Stimulated activated CD8-positive, alpha-beta memory T cell treated with anti-CD3 and anti-CD28 coated beads, Interleukin-12 subunit alpha, Interleukin-12 subunit beta, amount 100 ng/mL, for 4 hours (primary cell): Measurements from ENCODE around the gene PLK3.
"Not testable (repeated sequence)": the region's sequence is repeated elsewhere in the genome, so short reads cannot be mapped to it uniquely, and the experiment has no call there.

Source experiments
- DNase-seq: peaks from one replicate; pipeline ENCODE4 v3.0.0-alpha.2; 2020; ENCODE audit warnings: low read depth

The PLK3 gene

DNA sequence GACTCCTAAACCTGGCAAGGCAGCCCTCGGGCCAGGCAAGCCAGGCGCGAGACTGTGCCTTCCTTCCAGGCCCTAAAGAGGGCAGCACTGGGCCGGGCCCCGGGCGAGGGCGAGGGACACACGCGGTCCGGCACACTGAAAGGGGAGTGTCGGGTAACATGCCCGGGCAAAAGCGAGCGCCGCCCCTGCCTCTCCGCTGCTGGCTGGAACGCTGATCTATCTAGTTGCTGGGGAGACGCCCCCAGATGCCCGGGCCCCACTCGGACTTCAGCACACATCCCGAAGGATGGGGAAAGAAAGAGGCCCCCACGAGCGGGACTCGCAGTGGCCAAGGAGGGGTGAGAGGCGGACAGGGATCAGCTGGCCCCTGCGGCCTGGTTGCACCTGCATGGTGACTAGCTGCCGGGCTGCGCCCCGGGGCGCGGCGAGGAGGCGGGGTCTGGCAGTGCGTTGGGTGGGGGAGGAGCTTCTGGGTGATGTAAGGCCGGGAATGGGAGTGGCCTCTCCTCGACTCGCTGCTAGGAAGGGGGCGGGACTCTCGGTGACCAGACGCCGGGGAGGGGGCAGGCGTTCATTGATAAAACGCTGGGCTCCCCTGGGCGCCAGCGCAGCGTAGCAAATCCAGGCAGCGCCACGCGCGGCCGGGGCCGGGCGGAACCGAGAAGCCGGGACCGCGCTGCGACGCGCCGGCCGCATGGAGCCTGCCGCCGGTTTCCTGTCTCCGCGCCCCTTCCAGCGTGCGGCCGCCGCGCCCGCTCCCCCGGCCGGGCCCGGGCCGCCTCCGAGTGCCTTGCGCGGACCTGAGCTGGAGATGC is at the start of gene PLK3:
Gene PLK3, plus strand, starts transcription at position 608 of the 815 bp plus-strand sequence. Its CDS starts 87 bp downstream, at position 695.
- peak; percentile 97 for DNase-seq

DNA sequence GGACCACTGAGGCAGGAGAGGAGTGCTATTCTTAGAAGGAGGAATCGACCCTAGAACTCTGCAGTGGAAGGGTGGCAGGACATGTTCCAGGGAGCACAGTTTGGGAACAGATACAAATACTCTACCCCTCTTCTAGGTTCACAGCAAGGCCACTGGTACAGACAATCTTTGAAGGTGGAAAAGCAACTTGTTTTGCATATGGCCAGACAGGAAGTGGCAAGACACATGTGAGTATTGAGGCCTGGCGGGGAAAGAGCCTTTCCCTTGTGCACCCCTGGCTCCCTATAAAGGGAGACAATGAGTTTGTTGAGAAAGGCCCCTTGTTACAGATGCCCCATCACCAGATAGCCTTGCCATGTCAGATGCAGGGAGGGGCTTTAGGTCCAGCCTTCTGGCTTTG is 42.8 kb upstream of the PLK3 start:
- DNase-seq = no peak

DNA sequence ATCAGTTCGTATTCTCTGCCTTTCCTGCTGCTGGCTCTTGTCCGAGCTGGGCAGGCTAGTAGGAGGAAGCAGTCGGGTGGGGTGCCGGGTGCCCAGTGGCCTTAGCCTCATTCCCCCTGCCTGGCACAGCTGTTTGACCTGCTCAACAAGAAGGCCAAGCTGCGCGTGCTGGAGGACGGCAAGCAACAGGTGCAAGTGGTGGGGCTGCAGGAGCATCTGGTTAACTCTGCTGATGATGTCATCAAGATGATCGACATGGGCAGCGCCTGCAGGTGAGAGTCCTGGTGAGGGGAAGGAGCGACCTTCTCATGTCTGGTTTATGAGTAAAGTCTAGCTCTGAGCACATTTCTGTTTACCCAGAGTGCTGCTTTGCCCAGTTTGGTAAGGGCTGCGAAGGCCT is 41.1 kb upstream of the PLK3 start:
- DNase-seq = no peak

DNA sequence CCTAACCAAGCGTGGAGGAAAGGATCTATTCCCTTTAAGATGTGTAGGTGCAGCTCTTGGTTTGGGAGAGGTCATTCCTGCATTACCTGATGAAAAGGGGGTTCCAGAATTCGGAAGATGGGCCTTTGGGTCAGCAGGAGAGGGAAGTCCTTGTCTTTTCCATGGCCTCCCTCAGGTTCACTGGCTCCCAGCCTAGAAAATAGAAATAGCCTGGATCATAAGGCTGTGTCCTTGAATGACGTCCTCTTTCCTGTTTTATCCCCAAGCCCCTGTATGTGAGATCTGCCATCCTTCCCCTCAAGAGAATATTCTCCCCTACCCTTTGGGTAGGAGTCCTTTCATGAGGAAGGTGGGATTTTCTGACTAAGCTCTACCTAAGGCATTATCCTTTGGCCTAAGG is 39.3 kb upstream of the PLK3 start:
- DNase-seq = no peak

DNA sequence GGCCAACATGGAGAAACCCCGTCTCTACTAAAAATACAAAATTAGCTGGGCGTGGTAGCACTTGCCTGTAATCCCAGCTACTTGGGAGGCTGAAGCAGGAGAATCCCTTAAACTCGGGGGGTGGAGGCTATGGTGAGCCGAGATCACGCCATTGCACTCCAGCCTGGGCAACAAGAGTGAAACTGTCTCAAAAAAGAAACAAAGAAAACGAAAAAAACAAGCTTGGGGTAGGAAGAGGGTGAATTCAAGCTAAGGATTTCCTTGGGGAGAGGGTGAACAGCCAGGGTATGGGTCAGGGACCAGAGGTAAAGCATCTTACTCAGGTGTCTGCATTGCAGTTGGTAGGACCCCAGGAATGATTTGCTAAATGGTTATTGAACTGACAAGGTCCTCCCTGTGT is 33.8 kb upstream of the PLK3 start:
- not testable (repeated sequence) for DNase-seq

DNA sequence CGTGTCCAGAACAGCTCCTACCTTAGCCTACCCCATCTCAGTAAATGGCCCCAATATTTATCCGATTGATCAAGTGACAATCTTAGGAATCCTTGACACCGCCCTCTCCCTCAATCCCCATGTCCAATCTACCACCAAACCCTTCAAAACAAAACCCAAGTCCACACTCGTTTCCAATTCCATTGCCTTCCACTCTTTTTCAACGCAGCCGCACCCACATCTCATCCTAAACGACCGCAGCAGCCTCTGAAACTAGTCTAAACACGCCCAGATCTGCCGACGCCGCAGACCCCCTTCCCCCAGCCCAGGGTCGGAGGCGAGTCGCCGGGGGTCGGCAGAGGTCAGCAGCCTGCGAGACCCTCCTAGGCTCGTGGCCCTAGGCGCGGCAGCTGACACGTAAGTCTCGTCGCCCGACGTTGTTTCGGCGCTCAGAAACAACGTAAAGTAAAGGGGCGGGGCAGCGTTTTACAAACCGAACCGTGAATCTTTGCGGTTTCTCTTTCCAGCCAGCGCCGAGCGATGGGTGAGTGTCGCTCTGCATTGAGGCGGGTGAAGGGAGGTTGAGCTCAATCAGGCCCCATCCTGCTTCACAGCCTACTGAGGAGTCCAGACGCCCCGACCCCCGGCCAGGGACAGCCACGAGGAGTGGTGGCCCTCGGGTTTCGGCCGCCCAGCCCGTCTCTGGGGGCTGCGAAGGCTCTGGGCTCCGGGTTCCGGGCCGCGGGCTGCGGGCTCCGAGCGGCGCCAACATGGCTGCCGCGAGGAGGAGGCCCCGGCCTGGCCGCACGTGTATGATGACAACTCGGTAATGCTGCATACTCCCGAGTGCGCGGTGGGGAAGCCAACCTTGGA is 24.9 kb upstream of the PLK3 start, which contains the start of gene RPS8:
Gene RPS8, plus strand, starts transcription at position 463 of the 852 bp plus-strand sequence. Its CDS starts 57 bp downstream, at position 520.
- peak; percentile 79 for DNase-seq

DNA sequence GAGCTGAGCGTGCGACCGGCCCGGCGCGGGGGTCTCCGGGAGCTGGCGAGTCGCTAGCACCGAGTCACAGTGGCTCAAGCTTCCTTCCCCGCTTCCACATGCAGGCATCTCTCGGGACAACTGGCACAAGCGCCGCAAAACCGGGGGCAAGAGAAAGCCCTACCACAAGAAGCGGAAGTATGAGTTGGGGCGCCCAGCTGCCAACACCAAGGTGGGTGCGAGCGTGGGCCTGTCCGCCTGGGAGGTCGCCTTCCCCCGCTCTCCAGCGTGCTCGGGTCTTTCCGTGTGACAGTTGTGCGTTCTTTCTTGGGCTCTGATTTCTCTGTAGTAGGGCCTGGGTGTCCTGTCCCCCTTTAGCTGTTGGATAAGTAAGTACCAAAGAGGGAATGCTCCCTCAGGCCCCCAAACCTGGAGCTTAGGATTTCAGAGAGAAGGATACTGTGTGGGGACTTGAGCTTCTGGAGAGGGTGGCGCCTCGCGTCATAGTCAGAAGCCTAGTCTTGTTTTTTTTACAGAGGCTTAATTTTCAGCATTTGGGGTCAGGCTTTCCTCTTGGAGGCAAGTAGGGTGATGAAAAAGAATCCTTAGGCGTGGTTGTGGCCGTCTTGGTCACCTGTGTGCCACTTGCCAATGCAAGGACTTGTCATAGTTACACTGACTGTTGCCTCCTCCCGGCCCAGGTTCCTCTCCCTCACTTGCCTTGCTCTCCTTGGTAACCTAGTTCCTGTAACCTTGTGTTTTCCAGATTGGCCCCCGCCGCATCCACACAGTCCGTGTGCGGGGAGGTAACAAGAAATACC is 24.0 kb upstream of the PLK3 start:
- peak; percentile 49 for DNase-seq

DNA sequence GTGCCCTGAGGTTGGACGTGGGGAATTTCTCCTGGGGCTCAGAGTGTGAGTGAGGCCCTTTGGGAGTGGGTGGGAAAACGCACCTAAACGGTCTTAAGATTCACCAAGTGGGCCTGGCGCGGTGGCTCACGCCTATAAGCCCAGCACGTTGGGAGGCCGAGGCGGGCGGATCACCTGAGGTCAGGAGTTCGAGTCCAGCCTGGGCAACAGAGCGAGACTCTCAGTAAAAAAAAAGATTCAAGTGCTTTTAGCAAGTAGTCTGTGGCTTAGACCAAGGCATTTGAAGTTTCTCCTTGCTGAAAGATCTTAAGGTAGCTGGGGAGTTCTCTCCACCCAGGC is 23.5 kb upstream of the PLK3 start:
- DNase-seq = no peak

DNA sequence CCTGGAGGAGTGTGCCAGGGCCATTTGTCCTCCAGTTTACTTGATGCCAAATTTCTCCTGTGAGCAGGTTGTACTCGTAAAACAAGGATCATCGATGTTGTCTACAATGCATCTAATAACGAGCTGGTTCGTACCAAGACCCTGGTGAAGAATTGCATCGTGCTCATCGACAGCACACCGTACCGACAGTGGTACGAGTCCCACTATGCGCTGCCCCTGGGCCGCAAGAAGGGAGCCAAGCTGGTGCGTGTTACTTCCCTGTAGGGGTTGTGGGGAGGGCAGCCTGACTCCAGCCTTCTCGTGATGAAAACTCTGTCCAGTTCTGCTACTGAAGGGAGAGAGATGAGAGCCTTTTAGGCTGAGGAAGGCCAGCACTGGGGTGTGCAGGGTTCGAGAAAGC is 22.6 kb upstream of the PLK3 start:
- DNase-seq = no peak

DNA sequence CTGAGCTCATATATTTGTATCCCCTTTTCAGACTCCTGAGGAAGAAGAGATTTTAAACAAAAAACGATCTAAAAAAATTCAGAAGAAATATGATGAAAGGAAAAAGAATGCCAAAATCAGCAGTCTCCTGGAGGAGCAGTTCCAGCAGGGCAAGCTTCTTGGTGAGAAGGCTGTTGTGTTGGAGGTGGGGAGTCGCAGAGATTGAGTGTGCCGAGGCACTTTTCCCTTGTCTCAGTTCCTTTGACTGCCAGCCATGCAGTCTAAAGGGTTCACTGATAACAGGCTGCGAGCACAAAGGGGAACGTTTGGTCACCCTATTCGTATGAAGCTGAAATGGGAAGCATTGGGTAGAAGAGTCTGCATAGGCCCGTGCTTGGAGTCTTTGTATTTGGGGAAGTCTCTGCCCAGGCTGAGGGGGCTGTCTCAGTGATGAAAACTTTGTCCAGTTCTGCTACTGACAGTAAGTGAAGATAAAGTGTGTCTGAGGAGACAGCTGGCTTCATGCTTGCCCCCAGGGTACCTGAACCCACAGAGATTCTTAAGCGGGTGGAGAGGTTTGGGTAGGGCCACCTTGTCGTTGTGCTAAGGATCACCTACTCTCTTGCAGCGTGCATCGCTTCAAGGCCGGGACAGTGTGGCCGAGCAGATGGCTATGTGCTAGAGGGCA is 22.1 kb upstream of the PLK3 start:
- no peak for DNase-seq

DNA sequence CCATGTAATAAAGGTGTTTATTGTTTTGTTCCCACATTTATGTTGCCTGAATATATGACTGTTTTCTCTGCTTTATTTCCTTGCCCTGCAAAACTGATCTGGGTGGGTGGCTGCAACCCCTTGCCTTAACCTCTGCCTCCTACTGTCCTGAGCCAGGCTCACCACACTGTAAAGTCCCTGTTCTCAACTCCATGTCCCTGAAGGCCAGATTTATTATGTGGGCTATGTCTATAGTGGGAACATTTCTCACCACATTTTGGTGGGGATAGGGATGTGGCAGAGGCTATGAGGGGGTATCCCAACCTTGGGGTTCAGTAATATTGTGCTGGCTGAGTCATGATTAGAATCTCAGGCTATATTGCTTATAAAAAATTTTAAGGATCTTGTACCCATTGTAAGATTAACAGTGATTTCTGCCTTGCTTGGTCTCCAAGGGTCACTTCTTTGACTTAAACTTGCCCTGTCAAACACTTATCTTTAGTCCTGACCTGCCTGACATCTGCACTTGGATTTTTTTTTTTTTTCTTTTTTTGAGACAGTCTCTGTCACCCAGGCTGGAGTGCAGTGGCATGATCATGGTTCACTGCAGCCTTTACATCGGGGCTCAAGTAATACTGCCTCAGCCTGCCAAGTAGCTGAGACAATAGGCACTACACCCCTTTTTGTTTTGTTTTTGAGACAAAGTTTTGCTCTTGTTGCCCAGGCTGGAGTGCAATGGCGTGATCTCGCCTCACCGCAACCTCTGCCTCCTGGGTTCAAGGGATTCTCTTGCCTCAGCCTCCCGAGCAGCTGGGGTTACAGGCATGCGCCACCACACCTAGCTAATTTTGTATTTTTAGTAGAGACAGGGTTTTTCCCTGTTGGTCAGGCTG is 21.2 kb upstream of the PLK3 start:
- DNase-seq = no peak

DNA sequence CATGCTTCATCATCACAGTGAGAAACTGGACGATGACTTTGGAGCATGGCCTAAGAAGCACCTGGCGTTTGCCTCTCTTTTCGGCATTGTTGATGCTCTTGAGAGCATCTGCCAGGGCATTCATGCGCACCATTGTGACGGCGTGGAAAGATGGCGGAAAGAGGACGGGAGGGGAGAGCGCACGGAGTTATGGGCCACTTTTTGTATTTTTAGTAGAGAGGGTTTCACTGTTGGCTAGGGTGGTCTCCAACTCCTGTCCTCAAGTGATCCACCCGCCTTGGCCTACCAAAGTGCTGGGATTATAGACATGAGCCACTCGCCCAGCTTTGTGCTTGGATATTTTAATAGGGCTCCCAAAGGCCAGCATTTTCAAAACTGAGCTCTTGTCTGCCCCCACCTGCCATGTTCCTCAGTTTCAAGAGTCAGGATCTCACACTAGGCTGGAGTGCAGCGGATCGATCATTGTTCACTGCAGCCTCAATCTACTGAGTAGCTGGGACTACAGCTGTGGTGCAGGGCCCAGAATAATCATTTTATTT is 19.5 kb upstream of the PLK3 start:
- no peak for DNase-seq

DNA sequence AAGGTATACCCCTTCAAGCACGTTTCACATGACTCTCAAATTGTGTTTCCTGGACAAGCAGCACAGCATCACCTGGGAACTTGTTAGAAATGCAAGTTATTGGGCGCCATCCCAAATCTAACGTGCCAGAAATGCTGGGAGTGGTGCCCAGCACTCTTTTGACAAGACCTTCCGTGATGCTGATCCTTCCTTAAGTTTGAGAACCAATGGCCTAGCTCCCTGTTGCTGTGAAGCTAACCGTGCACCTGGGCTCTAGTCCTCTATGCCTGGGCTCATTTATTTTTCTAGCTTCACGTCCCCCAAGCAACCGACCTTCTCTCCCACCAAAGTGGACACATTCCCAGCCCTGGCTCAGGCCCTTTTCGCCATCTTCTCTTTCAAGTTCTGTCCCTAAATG is 16.5 kb upstream of the PLK3 start:
- DNase-seq = no peak

DNA sequence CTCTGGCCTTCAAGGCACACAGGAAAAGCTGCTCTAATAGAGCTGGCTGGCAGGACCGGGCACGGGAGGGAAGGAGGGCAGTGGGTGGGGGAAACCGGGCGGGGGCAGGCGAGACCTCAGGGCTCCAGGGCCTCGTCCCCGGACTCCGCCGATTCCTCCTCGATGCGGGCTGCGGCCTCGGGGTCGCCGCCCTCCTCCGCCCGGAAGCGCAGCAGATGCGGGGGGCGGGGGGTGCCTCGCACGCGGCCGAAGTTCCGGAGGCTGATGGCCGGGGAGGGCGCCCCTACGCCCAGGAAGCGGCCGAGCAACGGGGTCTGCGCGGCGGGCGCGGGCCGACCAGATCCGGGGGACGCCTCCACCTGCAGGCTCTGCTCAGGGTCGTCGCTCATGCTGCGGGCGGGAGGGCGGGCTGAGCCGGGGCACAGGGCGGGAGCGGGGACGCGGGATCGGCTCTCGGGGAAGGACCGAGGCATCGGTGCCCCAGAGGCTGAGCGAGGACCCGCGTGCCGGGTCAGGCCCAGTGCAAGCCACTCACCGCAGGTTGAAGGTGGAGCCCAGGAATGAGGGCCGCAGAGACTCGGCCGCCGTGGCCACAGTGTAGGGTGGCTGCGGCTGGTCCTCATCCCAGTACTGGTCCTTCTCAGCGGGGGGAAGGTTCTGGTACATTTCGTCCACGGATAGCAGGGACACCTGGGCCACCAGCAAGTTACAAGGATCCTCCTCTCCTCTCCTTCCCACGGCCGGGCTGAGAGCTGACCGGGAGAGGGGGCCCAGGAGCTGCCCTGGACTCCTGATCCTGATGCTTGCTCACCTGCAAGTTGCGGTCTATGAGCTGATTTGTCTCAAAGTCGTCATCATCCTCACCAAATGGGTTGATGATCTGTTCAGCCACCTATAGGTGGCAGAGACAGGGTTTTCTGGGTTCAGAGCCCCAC is 15.8 kb upstream of the PLK3 start:
- DNase-seq = no peak

DNA sequence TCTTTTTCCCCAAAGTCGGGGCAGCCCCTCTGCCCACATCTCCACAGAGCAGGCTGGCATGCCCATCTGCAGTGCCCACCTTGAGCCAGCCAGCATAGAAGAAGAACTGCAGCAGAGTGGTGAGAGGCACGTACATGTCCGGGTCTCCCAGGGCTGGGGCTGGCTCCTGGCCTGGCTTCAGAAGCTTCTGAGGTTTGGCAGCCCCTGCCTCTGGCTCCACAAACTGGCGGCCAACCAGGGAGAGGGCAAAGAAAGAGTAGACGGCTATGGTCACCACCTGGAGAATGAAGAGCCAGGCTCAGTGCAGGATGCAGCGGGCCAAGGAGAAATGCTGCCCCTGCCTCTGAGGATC is 15.2 kb upstream of the PLK3 start:
- no peak for DNase-seq

DNA sequence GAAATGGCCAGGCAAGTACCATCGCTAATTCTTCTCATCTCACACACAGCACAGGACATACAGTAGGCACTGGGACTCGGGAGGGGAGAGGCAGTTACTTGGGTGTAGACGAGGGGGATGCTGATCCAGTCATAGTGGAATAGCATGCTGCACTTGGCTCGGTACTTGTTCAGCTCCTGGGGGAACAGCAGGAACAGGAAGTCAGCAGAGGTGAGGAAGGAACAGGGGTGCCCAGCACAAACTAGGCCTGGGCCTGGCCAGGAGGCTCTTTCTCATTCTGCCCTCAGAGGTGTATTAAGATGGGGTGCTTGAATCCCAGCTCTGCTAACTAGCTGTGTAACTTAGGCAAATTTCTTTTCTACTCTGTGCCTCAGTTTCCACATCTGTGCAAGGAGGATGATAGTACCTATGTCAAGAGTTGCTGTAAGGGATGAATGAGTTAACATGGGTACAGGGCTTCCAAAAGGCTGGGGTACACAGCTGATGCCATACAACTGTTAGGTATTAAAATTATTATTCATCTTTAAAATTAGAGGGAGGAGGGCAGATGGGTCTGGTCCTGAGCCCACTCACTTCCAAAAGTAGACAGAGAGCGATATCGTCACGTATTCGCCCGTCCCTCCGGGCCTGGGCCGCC is 14.6 kb upstream of the PLK3 start:
- DNase-seq = no peak

DNA sequence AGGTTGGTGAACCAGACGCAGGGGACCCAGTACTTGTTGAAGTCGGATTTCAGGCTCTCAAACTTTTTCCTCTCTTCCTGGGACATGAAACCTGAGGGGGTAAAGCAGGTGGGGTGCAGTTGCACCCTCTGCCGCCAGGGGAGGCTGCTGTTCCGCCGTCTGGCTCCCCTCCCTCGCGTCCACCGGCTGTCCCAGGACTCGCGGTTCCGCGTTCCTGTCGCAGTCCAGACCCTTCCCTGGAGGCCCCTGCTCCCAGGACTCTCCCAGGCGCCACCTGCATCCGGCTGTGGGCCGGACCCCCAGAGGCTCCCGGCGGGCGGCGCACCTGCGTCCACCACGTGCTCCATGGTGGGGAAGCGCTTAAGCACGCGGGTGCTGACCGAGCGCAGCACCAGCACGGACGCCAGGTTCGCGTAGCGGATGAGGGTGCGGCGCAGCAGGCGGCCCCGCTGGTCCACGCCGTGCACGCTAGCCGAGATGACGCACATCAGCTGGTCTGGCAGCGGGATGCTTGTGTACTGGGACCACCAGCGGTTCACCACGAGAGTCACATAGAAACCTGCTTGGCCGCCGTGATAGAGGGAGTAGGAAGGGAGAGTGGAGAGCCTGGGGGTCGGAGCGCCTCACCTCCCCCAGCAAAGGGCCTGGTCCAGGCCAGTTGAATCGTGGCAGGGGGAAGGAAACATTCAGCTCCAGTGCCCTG is 13.9 kb upstream of the PLK3 start:
- peak; percentile 66 for DNase-seq

DNA sequence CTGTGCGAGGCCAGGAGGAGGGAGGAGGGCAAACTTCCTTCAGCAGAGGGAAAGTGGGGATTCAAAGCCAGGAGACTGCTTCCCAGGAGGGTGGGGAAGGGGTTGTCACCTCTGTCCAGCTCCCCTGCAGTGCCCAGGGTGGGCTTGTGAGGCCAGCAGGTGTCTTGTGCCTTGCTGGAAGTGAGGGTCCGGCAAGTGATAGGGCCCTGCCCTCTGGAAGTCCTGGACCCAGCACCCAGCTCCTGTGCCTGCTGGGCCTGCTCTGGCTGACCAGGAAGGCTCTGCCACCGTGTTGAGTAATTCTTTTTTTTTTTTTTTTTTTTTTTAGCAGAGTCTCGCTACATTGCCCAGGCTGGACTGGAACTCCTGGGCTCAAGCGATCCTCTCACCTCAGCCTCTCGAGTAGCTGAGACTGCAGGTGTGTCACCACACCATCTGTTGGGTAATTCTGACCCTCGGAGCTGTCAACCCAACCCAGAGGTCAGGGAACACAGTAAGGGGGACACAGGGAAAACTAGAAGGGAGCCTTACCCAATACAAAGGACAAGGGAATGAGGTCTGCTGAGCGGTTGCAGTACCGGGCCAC is 13.2 kb upstream of the PLK3 start:
- DNase-seq = no peak
